HepG2 (cell line): ENCODE data around the gene DNM3.

Source experiments
- BHLHE40 ChIP-seq: IDR thresholded peaks from 2 replicates; pipeline ENCODE4 v1.6.1; 2011; ENCODE audit warnings: low read length, improper control_type of control experiment
- EZH2 ChIP-seq: conservative IDR thresholded peaks from 2 replicates; pipeline ENCODE4 v1.6.1; 2012; ENCODE audit warnings: mild to moderate bottlenecking, low read depth, low read length, moderate library complexity
- NR1H2 ChIP-seq: sonication (generic); formaldehyde crosslinking; IDR thresholded peaks from 2 replicates; pipeline ENCODE4 v1.8.1; 2022; ENCODE audit warnings: low read depth, missing genetic modification reagents, borderline replicate concordance
- RELA ChIP-seq: sonication (generic); formaldehyde crosslinking; IDR thresholded peaks from 2 replicates; pipeline ENCODE4 v1.4.0; 2020; ENCODE audit warnings: missing genetic modification reagents
- XRCC5 ChIP-seq: fragments of 200-400 bp; formaldehyde crosslinking; optimal IDR thresholded peaks from 2 replicates; pipeline ENCODE3; 2017; ENCODE audit warnings: mild to moderate bottlenecking, low read length
- YEATS2 ChIP-seq: sonication (generic); formaldehyde crosslinking; IDR thresholded peaks from 2 replicates; pipeline ENCODE4 v1.4.0; 2020; ENCODE audit warnings: missing genetic modification reagents, borderline replicate concordance
- ZFYVE20 ChIP-seq: sonication (generic); formaldehyde crosslinking; IDR thresholded peaks from 2 replicates; pipeline ENCODE4 v1.8.0; 2023; ENCODE audit warnings: low read depth, mild to moderate bottlenecking, moderate library complexity, missing genetic modification reagents, borderline replicate concordance
- ZNF292 ChIP-seq: sonication (generic); formaldehyde crosslinking; IDR thresholded peaks from 2 replicates; pipeline ENCODE4 v1.8.1; 2022; ENCODE audit warnings: mild to moderate bottlenecking, low read depth, missing genetic modification reagents, borderline replicate concordance
- ZNF33B ChIP-seq: sonication (generic); formaldehyde crosslinking; IDR thresholded peaks from 2 replicates; pipeline ENCODE4 v1.5.1; 2020; ENCODE audit warnings: mild to moderate bottlenecking, missing genetic modification reagents
- ZNF569 ChIP-seq: sonication (generic); formaldehyde crosslinking; IDR thresholded peaks from 2 replicates; pipeline ENCODE4 v1.5.0; 2020; ENCODE audit warnings: mild to moderate bottlenecking, missing genetic modification reagents, moderate library complexity, borderline replicate concordance
- ZNF713 ChIP-seq: sonication (generic); formaldehyde crosslinking; IDR thresholded peaks from 2 replicates; pipeline ENCODE4 v1.4.0; 2020; ENCODE audit warnings: mild to moderate bottlenecking, missing genetic modification reagents
- TF ChIP-seq, protein P1 (sequence below): sonication (generic); formaldehyde crosslinking; IDR thresholded peaks from 2 replicates; pipeline ENCODE4 v1.5.0; 2020; ENCODE audit warnings: mild to moderate bottlenecking, missing genetic modification reagents, moderate library complexity

DNA sequence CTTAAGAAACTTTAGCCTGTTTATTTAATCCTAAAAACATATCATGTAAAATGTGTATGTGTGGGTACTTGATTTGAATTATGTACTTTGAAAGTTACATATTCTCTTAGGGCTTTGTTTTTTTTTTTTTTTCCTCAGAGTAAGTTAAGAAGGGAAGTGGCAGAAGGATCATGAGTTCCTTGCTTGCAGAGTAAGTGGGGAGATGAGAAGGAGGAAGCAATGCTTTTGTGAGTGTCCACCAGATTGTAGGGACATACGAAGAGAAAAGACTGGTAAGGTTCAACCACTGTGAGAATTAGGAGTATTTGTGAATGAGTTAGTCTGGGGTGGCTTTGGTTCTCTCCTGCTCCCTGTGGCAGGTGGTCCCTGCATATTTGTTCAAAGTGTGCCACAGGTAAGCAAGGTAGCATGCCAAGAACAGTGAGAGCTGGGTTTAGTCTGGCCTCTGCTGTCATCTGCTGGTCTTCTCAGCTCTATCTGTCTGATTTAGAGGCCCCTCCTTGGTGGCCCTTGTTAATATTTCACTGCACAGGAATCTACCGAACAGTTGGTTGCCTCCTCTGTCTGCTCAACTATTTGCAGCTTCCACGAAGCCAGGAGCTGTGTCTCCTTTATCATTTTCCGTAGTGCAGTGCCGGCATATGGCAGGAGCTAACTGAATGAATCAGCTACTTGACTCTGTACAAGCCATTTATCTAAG is 9.5 kb downstream of the DNM3 start:
- TF ChIP-seq ZNF713 (CRISPR knock-in tag) (no peak), ZFYVE20 (CRISPR knock-in tag) (no peak), EZH2 (no peak), XRCC5 (no peak), RELA (CRISPR knock-in tag) (no peak), NR1H2 (CRISPR knock-in tag) (no peak), YEATS2 (CRISPR knock-in tag) (no peak), ZNF292 (CRISPR knock-in tag) (no peak), ZNF33B (CRISPR knock-in tag) (no peak), ZNF569 (CRISPR knock-in tag) (no peak), BHLHE40 (no peak)
- TF ChIP-seq, protein P1, sequence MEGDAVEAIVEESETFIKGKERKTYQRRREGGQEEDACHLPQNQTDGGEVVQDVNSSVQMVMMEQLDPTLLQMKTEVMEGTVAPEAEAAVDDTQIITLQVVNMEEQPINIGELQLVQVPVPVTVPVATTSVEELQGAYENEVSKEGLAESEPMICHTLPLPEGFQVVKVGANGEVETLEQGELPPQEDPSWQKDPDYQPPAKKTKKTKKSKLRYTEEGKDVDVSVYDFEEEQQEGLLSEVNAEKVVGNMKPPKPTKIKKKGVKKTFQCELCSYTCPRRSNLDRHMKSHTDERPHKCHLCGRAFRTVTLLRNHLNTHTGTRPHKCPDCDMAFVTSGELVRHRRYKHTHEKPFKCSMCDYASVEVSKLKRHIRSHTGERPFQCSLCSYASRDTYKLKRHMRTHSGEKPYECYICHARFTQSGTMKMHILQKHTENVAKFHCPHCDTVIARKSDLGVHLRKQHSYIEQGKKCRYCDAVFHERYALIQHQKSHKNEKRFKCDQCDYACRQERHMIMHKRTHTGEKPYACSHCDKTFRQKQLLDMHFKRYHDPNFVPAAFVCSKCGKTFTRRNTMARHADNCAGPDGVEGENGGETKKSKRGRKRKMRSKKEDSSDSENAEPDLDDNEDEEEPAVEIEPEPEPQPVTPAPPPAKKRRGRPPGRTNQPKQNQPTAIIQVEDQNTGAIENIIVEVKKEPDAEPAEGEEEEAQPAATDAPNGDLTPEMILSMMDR = peak; percentile 62
